H9 (cell line): ENCODE measurements around the gene MIPOL1. TPM values are rescaled to one million over a fixed set of nuclear protein-coding genes. Genes with fewer than 3 reads are reported as not detected.

Experiments
- DNase-seq: peaks from one replicate; pipeline ENCODE4 v3.0.0-alpha.2; 2017
- H2AFZ ChIP-seq: one replicate; pipeline ENCODE4 v1.6.1; 2013; ENCODE audit warnings: mild to moderate bottlenecking, low read length, control low read depth, moderate library complexity
- H2AK5ac ChIP-seq: 2 replicates; pipeline ENCODE4 v1.6.1; 2013; ENCODE audit warnings: low read length, control low read depth, mixed read lengths; ENCODE audit not compliant: insufficient read length
- H2BK120ac ChIP-seq: one replicate; pipeline ENCODE4 v1.6.1; 2013; ENCODE audit warnings: low read depth, mild to moderate bottlenecking, low read length, control low read depth, inconsistent platforms; ENCODE audit not compliant: poor library complexity, severe bottlenecking
- H2BK12ac ChIP-seq: 2 replicates; pipeline ENCODE4 v1.6.1; 2013; ENCODE audit warnings: low read length, control low read depth, mixed read lengths, low read depth; ENCODE audit not compliant: insufficient read length
- H2BK15ac ChIP-seq: 2 replicates; pipeline ENCODE4 v1.6.1; 2013; ENCODE audit warnings: low read depth, low read length, control low read depth
- H2BK20ac ChIP-seq: one replicate; pipeline ENCODE4 v1.6.1; 2013; ENCODE audit warnings: low read depth, mild to moderate bottlenecking, low read length, control low read depth, inconsistent platforms; ENCODE audit not compliant: poor library complexity, severe bottlenecking
- H2BK5ac ChIP-seq: 2 replicates; pipeline ENCODE4 v1.6.1; 2013; ENCODE audit warnings: low read length, control low read depth, mixed read lengths; ENCODE audit not compliant: insufficient read length
- H3K14ac ChIP-seq: 2 replicates; pipeline ENCODE4 v1.6.1; 2013; ENCODE audit warnings: low read length, control low read depth; ENCODE audit not compliant: insufficient read depth
- H3K18ac ChIP-seq: 2 replicates; pipeline ENCODE4 v1.6.1; 2013; ENCODE audit warnings: low read depth, mild to moderate bottlenecking, mixed read lengths, low read length, control low read depth; ENCODE audit not compliant: insufficient read length
- H3K23ac ChIP-seq: 2 replicates; pipeline ENCODE4 v1.6.1; 2013; ENCODE audit warnings: low read length, control low read depth, mixed read lengths, low read depth; ENCODE audit not compliant: insufficient read length
- H3K23me2 ChIP-seq: 2 replicates; pipeline ENCODE4 v1.6.1; 2013; ENCODE audit warnings: low read depth, mild to moderate bottlenecking, mixed read lengths, low read length, control low read depth; ENCODE audit not compliant: insufficient read length, poor library complexity, severe bottlenecking
- H3K27ac ChIP-seq: 2 replicates; pipeline ENCODE4 v1.5.1; 2013; ENCODE audit warnings: low read length, control low read depth, mixed read lengths, low read depth; ENCODE audit not compliant: insufficient read length
- H3K27me3 ChIP-seq: 2 replicates; pipeline ENCODE4 v1.6.1; 2013; ENCODE audit warnings: low read length, control low read depth, inconsistent platforms; ENCODE audit not compliant: insufficient read depth
- H3K4ac ChIP-seq: 2 replicates; pipeline ENCODE4 v1.6.1; 2013; ENCODE audit warnings: low read depth, mild to moderate bottlenecking, control low read depth, inconsistent platforms, low read length, moderate library complexity
- H3K4me1 ChIP-seq: 2 replicates; pipeline ENCODE4 v1.6.1; 2013; ENCODE audit warnings: low read length, control low read depth, inconsistent platforms; ENCODE audit not compliant: insufficient read depth
- H3K4me2 ChIP-seq: 2 replicates; pipeline ENCODE4 v1.6.1; 2013; ENCODE audit warnings: low read length, control low read depth, mixed read lengths; ENCODE audit not compliant: insufficient read length, insufficient read depth
- H3K56ac ChIP-seq: 2 replicates; pipeline ENCODE4 v1.6.1; 2013; ENCODE audit warnings: low read depth, mild to moderate bottlenecking, mixed read lengths, low read length, control low read depth; ENCODE audit not compliant: insufficient read length
- H3K79me1 ChIP-seq: 2 replicates; pipeline ENCODE4 v1.6.1; 2013; ENCODE audit warnings: low read depth, mild to moderate bottlenecking, moderate library complexity, low read length, control low read depth, inconsistent platforms; ENCODE audit not compliant: insufficient read depth, poor library complexity, severe bottlenecking
- H3K79me2 ChIP-seq: 2 replicates; pipeline ENCODE4 v1.6.1; 2013; ENCODE audit warnings: low read length, control low read depth, inconsistent platforms; ENCODE audit not compliant: insufficient read depth
- H3K9ac ChIP-seq: 2 replicates; pipeline ENCODE4 v1.6.1; 2013; ENCODE audit warnings: low read length, control low read depth, mixed read lengths; ENCODE audit not compliant: insufficient read length; ENCODE audit errors: extremely low read depth
- H3K9me3 ChIP-seq: one replicate; pipeline ENCODE4 v1.6.1; 2013; ENCODE audit warnings: low read depth, low read length, inconsistent platforms; ENCODE audit not compliant: control insufficient read depth
- H3T11ph ChIP-seq: one replicate; pipeline ENCODE4 v1.6.1; 2013; ENCODE audit warnings: mild to moderate bottlenecking, low read length, control low read depth, inconsistent platforms
- H4K20me1 ChIP-seq: one replicate; pipeline ENCODE4 v1.6.1; 2013; ENCODE audit not compliant: control insufficient read depth, insufficient read length, insufficient read depth
- H4K5ac ChIP-seq: 2 replicates; pipeline ENCODE4 v1.6.1; 2013; ENCODE audit warnings: low read depth, mild to moderate bottlenecking, mixed read lengths, low read length, control low read depth; ENCODE audit not compliant: insufficient read length
- H4K8ac ChIP-seq: replicated peaks from 2 replicates; pipeline ENCODE4 v1.6.1; 2013; ENCODE audit warnings: low read length, control low read depth, mixed read lengths, low read depth; ENCODE audit not compliant: insufficient read length
- H4K91ac ChIP-seq: 2 replicates; pipeline ENCODE4 v1.6.1; 2013; ENCODE audit warnings: low read depth, mild to moderate bottlenecking, moderate library complexity, mixed read lengths, low read length, control low read depth; ENCODE audit not compliant: insufficient read length
- H3K27ac Mint-ChIP-seq, 3 experiments: 2 replicates in 2 of 3; 3 replicates in 1 of 3; pipeline ENCODE4 v1.8.0; 2020 to 2021; ENCODE audit warnings: mixed read lengths in 3 of 3, mild to moderate bottlenecking in 1 of 3, moderate library complexity in 1 of 3
- H3K27me3 Mint-ChIP-seq: 2 replicates; pipeline ENCODE4 v1.8.0; 2021; ENCODE audit warnings: low read depth, mild to moderate bottlenecking, moderate library complexity, mixed read lengths
- H3K36me3 Mint-ChIP-seq, 3 experiments: 2 replicates in 2 of 3; 3 replicates in 1 of 3; pipeline ENCODE4 v1.8.0; 2020 to 2021; ENCODE audit warnings: low read depth in 3 of 3, mixed read lengths in 3 of 3; ENCODE audit not compliant: insufficient read depth in 1 of 3
- H3K4me1 Mint-ChIP-seq, 2 experiments: 2 replicates each; pipeline ENCODE4 v1.8.0; 2020; ENCODE audit warnings: mixed read lengths in 2 of 2
- H3K4me3 Mint-ChIP-seq, 2 experiments: 2 replicates in 1 of 2; 3 replicates in 1 of 2; pipeline ENCODE4 v1.8.0; 2020 to 2021; ENCODE audit warnings: mild to moderate bottlenecking in 2 of 2, mixed read lengths in 2 of 2, moderate library complexity in 1 of 2
- H3K9me3 Mint-ChIP-seq, 2 experiments: 2 replicates in 1 of 2; 3 replicates in 1 of 2; pipeline ENCODE4 v1.8.0; 2020; ENCODE audit warnings: mild to moderate bottlenecking in 2 of 2, mixed read lengths in 2 of 2, moderate library complexity in 1 of 2
- CTCF ChIP-seq: fragments of 200-600 bp; sonication (generic); conservative IDR thresholded peaks from 3 replicates; pipeline ENCODE4 v1.8.0; 2021; ENCODE audit warnings: antibody characterized with exemption, mild to moderate bottlenecking
- WGBS: extraction: QIAGEN DNeasy Blood & Tissue Kit; methylation state at CpG from one replicate; pipeline ENCODE4 v1.1.7; 2013; ENCODE audit warnings: missing lambda C conversion rate, low lambda C conversion rate, mixed read lengths; ENCODE audit not compliant: insufficient read length; ENCODE audit errors: extremely low coverage; 5-methylcytosine and 5-hydroxymethylcytosine counted together
- total RNA-seq: library from RNA; stranded (reverse); gene quantifications from 2 replicates; pipeline ENCODE4 v1.2.1, GENCODE V29; 2021

The MIPOL1 gene
- total RNA-seq, 1 experiment from 2014 or later, result 15.6 TPM

GRCh38 chr14:37490607-37491006 is 292.9 kb downstream of the MIPOL1 start:
- no peaks in the 10 kb centered on the region for H4K20me1 ChIP-seq
- no peaks in the 10 kb centered on the region for H3K79me2 ChIP-seq
- no peak overlapping the region for H2AK5ac ChIP-seq
- H3K27me3 Mint-ChIP-seq, result no peaks in the 10 kb centered on the region
- H3K4me1 Mint-ChIP-seq, result no peaks in the 10 kb centered on the region
- no peak overlapping the region for H2AFZ ChIP-seq
- peaks cover 0 to 5% (median 0%) of the 10 kb centered on the region in 3 experiments; a peak in 2 of 7 replicates for H3K36me3 Mint-ChIP-seq
- H3K4ac ChIP-seq, result no peak overlapping the region
- H2BK5ac ChIP-seq, result no peak overlapping the region
- no peak overlapping the region for H2BK12ac ChIP-seq
- H3K56ac ChIP-seq, result no peak overlapping the region
- no peak overlapping the region for H4K5ac ChIP-seq
- H3K18ac ChIP-seq, result no peak overlapping the region
- no peak overlapping the region for H3K4me2 ChIP-seq
- WGBS, result no CpG with 5 or more reads among the region's 3 CpGs
- no peaks in the 10 kb centered on the region for H3K4me1 ChIP-seq
- no peaks in the 10 kb centered on the region for H3K27me3 ChIP-seq
- no peak overlapping the region for H2BK120ac ChIP-seq
- H3K23me2 ChIP-seq, result no peaks in the 10 kb centered on the region
- H2BK20ac ChIP-seq, result no peak overlapping the region
- no peak for TF ChIP-seq CTCF
- no peak overlapping the region for H2BK15ac ChIP-seq
- no peak overlapping the region for H3K4me3 Mint-ChIP-seq
- H3K27ac ChIP-seq, result no peak overlapping the region
- no peak for DNase-seq
- H4K8ac ChIP-seq, result no peak overlapping the region
- no peaks in the 10 kb centered on the region for H3K79me1 ChIP-seq
- no peak overlapping the region for H3K23ac ChIP-seq
- H3T11ph ChIP-seq, result no peak overlapping the region
- no peak overlapping the region for H4K91ac ChIP-seq
- H3K9ac ChIP-seq, result no peak overlapping the region
- H3K9me3 Mint-ChIP-seq, result no peaks in the 10 kb centered on the region; a peak in 1 of 5 replicates
- no peaks in the 10 kb centered on the region for H3K9me3 ChIP-seq
- H3K14ac ChIP-seq, result no peak overlapping the region; the same call in 1 of the 2 replicates
- H3K27ac Mint-ChIP-seq, result no peak overlapping the region
